ENCODE data around the gene CRLF2. TPM values are rescaled to one million over a fixed set of nuclear protein-coding genes. Genes with fewer than 3 reads are reported as not detected.
"Not testable (repeated sequence)": the region's sequence is repeated elsewhere in the genome, so short reads cannot be mapped to it uniquely, and the experiment has no call there.

Gene CRLF2
- total RNA-seq, 1 donor from 2014 or later, result 0.52 TPM

- H3K9ac ChIP-seq (ENCODE audit: low read depth in 1 of 3, low read length in 3 of 3); H3K27ac ChIP-seq (ENCODE audit: low read depth, low read length); H3K36me3 ChIP-seq (ENCODE audit: control insufficient read depth in 3 of 3, insufficient read depth in 3 of 3, low read length in 3 of 3); H3K27me3 ChIP-seq (ENCODE audit: control insufficient read depth in 3 of 3, insufficient read depth in 3 of 3, low read length in 3 of 3); H3K4me1 ChIP-seq (ENCODE audit: control insufficient read depth in 3 of 3, insufficient read depth in 3 of 3, low read length in 3 of 3); H3K4me3 ChIP-seq (ENCODE audit: low read length in 3 of 3); H3K9me3 ChIP-seq (ENCODE audit: control insufficient read depth in 3 of 3, low read length in 3 of 3): not testable (repeated sequence)
These were observed 28.1 kb upstream of the CRLF2 start for GRCh38 chrX:1240551-1240950.

- no peaks in the 10 kb centered on the region for H3K9me3 ChIP-seq (ENCODE audit: control insufficient read depth in 3 of 3, low read length in 3 of 3)
- no peak overlapping the region for H3K27ac ChIP-seq (ENCODE audit: low read depth, low read length)
- H3K36me3 ChIP-seq (ENCODE audit: control insufficient read depth in 3 of 3, insufficient read depth in 3 of 3, low read length in 3 of 3), result no peaks in the 10 kb centered on the region
- no peak overlapping the region for H3K4me3 ChIP-seq (ENCODE audit: low read length in 3 of 3)
- H3K4me1 ChIP-seq (ENCODE audit: control insufficient read depth in 3 of 3, insufficient read depth in 3 of 3, low read length in 3 of 3), result no peaks in the 10 kb centered on the region
- H3K9ac ChIP-seq (ENCODE audit: low read depth in 1 of 3, low read length in 3 of 3), result no peak overlapping the region
- no peaks in the 10 kb centered on the region for H3K27me3 ChIP-seq (ENCODE audit: control insufficient read depth in 3 of 3, insufficient read depth in 3 of 3, low read length in 3 of 3)
These were observed 27.3 kb upstream of the CRLF2 start for GRCh38 chrX:1239681-1240142.

GRCh38 chrX:1231850-1232465 lies 19.5 kb upstream of the CRLF2 start:
- H3K4me3 ChIP-seq (ENCODE audit: low read length in 3 of 3), result no peak overlapping the region
- H3K36me3 ChIP-seq (ENCODE audit: control insufficient read depth in 3 of 3, insufficient read depth in 3 of 3, low read length in 3 of 3), result no peaks in the 10 kb centered on the region
- no peaks in the 10 kb centered on the region for H3K4me1 ChIP-seq (ENCODE audit: control insufficient read depth in 3 of 3, insufficient read depth in 3 of 3, low read length in 3 of 3)
- no peak overlapping the region for H3K9ac ChIP-seq (ENCODE audit: low read depth in 1 of 3, low read length in 3 of 3)
- no peaks in the 10 kb centered on the region for H3K27me3 ChIP-seq (ENCODE audit: control insufficient read depth in 3 of 3, insufficient read depth in 3 of 3, low read length in 3 of 3)
- no peaks in the 10 kb centered on the region for H3K9me3 ChIP-seq (ENCODE audit: control insufficient read depth in 3 of 3, low read length in 3 of 3)
- no peak overlapping the region for H3K27ac ChIP-seq (ENCODE audit: low read depth, low read length)

- H3K27me3 ChIP-seq (ENCODE audit: control insufficient read depth in 3 of 3, insufficient read depth in 3 of 3, low read length in 3 of 3); H3K4me1 ChIP-seq (ENCODE audit: control insufficient read depth in 3 of 3, insufficient read depth in 3 of 3, low read length in 3 of 3); H3K27ac ChIP-seq (ENCODE audit: low read depth, low read length); H3K36me3 ChIP-seq (ENCODE audit: control insufficient read depth in 3 of 3, insufficient read depth in 3 of 3, low read length in 3 of 3); H3K9me3 ChIP-seq (ENCODE audit: control insufficient read depth in 3 of 3, low read length in 3 of 3); H3K9ac ChIP-seq (ENCODE audit: low read depth in 1 of 3, low read length in 3 of 3); H3K4me3 ChIP-seq (ENCODE audit: low read length in 3 of 3): not testable (repeated sequence)
These were observed 15.7 kb upstream of the CRLF2 start for GRCh38 chrX:1228101-1228500.

- Histone ChIP-seq H3K9ac (ENCODE audit: low read depth in 1 of 3, low read length in 3 of 3) (no peak overlapping the region), H3K27me3 (ENCODE audit: control insufficient read depth in 3 of 3, insufficient read depth in 3 of 3, low read length in 3 of 3) (no peaks in the 10 kb centered on the region), H3K4me1 (ENCODE audit: control insufficient read depth in 3 of 3, insufficient read depth in 3 of 3, low read length in 3 of 3) (no peaks in the 10 kb centered on the region), H3K36me3 (ENCODE audit: control insufficient read depth in 3 of 3, insufficient read depth in 3 of 3, low read length in 3 of 3) (no peaks in the 10 kb centered on the region), H3K27ac (ENCODE audit: low read depth, low read length) (no peak overlapping the region), H3K4me3 (ENCODE audit: low read length in 3 of 3) (no peak overlapping the region), H3K9me3 (ENCODE audit: control insufficient read depth in 3 of 3, low read length in 3 of 3) (peaks cover 0 to 6% (median 3%) of the 10 kb centered on the region in 3 donors)
These were observed 13.8 kb upstream of the CRLF2 start for GRCh38 chrX:1226249-1226648.

GRCh38 chrX:1224954-1225353 lies 12.5 kb upstream of the CRLF2 start:
- Histone ChIP-seq H3K9me3 (ENCODE audit: control insufficient read depth in 3 of 3, low read length in 3 of 3) (peaks cover 0 to 6% (median 3%) of the 10 kb centered on the region in 3 donors), H3K4me3 (ENCODE audit: low read length in 3 of 3) (no peak overlapping the region), H3K27ac (ENCODE audit: low read depth, low read length) (no peak overlapping the region), H3K4me1 (ENCODE audit: control insufficient read depth in 3 of 3, insufficient read depth in 3 of 3, low read length in 3 of 3) (no peaks in the 10 kb centered on the region), H3K27me3 (ENCODE audit: control insufficient read depth in 3 of 3, insufficient read depth in 3 of 3, low read length in 3 of 3) (no peaks in the 10 kb centered on the region), H3K9ac (ENCODE audit: low read depth in 1 of 3, low read length in 3 of 3) (no peak overlapping the region), H3K36me3 (ENCODE audit: control insufficient read depth in 3 of 3, insufficient read depth in 3 of 3, low read length in 3 of 3) (no peaks in the 10 kb centered on the region)

GRCh38 chrX:1223242-1223600 lies 10.8 kb upstream of the CRLF2 start:
- peaks cover 0 to 6% (median 3%) of the 10 kb centered on the region in 3 donors for H3K9me3 ChIP-seq (ENCODE audit: control insufficient read depth in 3 of 3, low read length in 3 of 3)
- H3K36me3 ChIP-seq (ENCODE audit: control insufficient read depth in 3 of 3, insufficient read depth in 3 of 3, low read length in 3 of 3), result no peaks in the 10 kb centered on the region
- H3K4me1 ChIP-seq (ENCODE audit: control insufficient read depth in 3 of 3, insufficient read depth in 3 of 3, low read length in 3 of 3), result no peaks in the 10 kb centered on the region
- no peak overlapping the region for H3K9ac ChIP-seq (ENCODE audit: low read depth in 1 of 3, low read length in 3 of 3)
- no peak overlapping the region for H3K27ac ChIP-seq (ENCODE audit: low read depth, low read length)
- H3K27me3 ChIP-seq (ENCODE audit: control insufficient read depth in 3 of 3, insufficient read depth in 3 of 3, low read length in 3 of 3), result no peaks in the 10 kb centered on the region
- no peak overlapping the region for H3K4me3 ChIP-seq (ENCODE audit: low read length in 3 of 3)

- Histone ChIP-seq H3K9me3 (ENCODE audit: control insufficient read depth in 3 of 3, low read length in 3 of 3) (peaks cover 0 to 6% (median 3%) of the 10 kb centered on the region in 3 donors), H3K36me3 (ENCODE audit: control insufficient read depth in 3 of 3, insufficient read depth in 3 of 3, low read length in 3 of 3) (no peaks in the 10 kb centered on the region), H3K27me3 (ENCODE audit: control insufficient read depth in 3 of 3, insufficient read depth in 3 of 3, low read length in 3 of 3) (no peaks in the 10 kb centered on the region), H3K27ac (ENCODE audit: low read depth, low read length) (no peak overlapping the region), H3K4me3 (ENCODE audit: low read length in 3 of 3) (no peak overlapping the region), H3K4me1 (ENCODE audit: control insufficient read depth in 3 of 3, insufficient read depth in 3 of 3, low read length in 3 of 3) (no peaks in the 10 kb centered on the region), H3K9ac (ENCODE audit: low read depth in 1 of 3, low read length in 3 of 3) (no peak overlapping the region)
These were observed 10.2 kb upstream of the CRLF2 start for GRCh38 chrX:1222531-1223241.

- H3K36me3 ChIP-seq (ENCODE audit: control insufficient read depth in 3 of 3, insufficient read depth in 3 of 3, low read length in 3 of 3), result no peaks in the 10 kb centered on the region
- peaks cover 0 to 6% (median 3%) of the 10 kb centered on the region in 3 donors for H3K9me3 ChIP-seq (ENCODE audit: control insufficient read depth in 3 of 3, low read length in 3 of 3)
- no peak overlapping the region for H3K9ac ChIP-seq (ENCODE audit: low read depth in 1 of 3, low read length in 3 of 3)
- no peaks in the 10 kb centered on the region for H3K4me1 ChIP-seq (ENCODE audit: control insufficient read depth in 3 of 3, insufficient read depth in 3 of 3, low read length in 3 of 3)
- no peaks in the 10 kb centered on the region for H3K27me3 ChIP-seq (ENCODE audit: control insufficient read depth in 3 of 3, insufficient read depth in 3 of 3, low read length in 3 of 3)
- no peak overlapping the region for H3K4me3 ChIP-seq (ENCODE audit: low read length in 3 of 3)
- no peak overlapping the region for H3K27ac ChIP-seq (ENCODE audit: low read depth, low read length)
These were observed 8.9 kb upstream of the CRLF2 start for GRCh38 chrX:1221296-1221845.

- no peak overlapping the region for H3K27ac ChIP-seq (ENCODE audit: low read depth, low read length)
- no peaks in the 10 kb centered on the region for H3K27me3 ChIP-seq (ENCODE audit: control insufficient read depth in 3 of 3, insufficient read depth in 3 of 3, low read length in 3 of 3)
- H3K4me1 ChIP-seq (ENCODE audit: control insufficient read depth in 3 of 3, insufficient read depth in 3 of 3, low read length in 3 of 3), result no peaks in the 10 kb centered on the region
- no peak overlapping the region for H3K4me3 ChIP-seq (ENCODE audit: low read length in 3 of 3)
- peaks cover 0 to 4% (median 2%) of the 10 kb centered on the region in 3 donors for H3K9me3 ChIP-seq (ENCODE audit: control insufficient read depth in 3 of 3, low read length in 3 of 3)
- H3K36me3 ChIP-seq (ENCODE audit: control insufficient read depth in 3 of 3, insufficient read depth in 3 of 3, low read length in 3 of 3), result no peaks in the 10 kb centered on the region
- H3K9ac ChIP-seq (ENCODE audit: low read depth in 1 of 3, low read length in 3 of 3), result no peak overlapping the region
These were observed 5.8 kb upstream of the CRLF2 start for GRCh38 chrX:1218286-1218685.

Measured in skeletal muscle tissue (tissue), 4 donors.